NK-92 (cell line): Measurements from ENCODE around the gene TTLL9.
"Not testable (repeated sequence)": the region's sequence is repeated elsewhere in the genome, so short reads cannot be mapped to it uniquely, and the experiment has no call there.

Experiments used
- DNase-seq: peaks from one replicate; lab custom pipeline; 2025; ENCODE audit not compliant: unreplicated experiment; lab: John Stamatoyannopoulos, UW

The TTLL9 gene

DNA sequence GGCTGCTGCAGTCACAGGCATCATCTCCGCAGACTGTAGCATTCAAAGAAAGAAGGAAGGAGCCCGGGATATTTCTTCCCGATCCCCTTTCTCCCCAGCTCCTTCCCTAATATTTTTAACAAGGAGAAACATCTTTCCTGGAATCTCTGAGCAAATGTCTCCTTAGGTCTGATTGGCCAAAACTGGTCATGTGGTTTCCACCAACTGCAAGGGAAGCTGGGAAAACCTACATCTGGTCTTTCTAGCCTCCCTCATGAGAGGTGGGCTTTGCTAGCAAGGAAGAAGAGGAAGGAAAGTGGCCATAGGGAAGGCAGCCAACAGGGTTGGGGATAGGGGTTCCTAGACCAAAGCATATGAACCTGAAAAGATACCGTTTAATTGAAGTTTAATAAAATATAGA, 46.3 kb downstream of the TTLL9 start:
- no peak for DNase-seq

- not testable (repeated sequence) for DNase-seq
These were observed 47.6 kb downstream of the TTLL9 start for GRCh38 chr20:31917962-31918412.

- DNase-seq = no peak
These were observed 48.2 kb downstream of the TTLL9 start for GRCh38 chr20:31918466-31919105.

DNA sequence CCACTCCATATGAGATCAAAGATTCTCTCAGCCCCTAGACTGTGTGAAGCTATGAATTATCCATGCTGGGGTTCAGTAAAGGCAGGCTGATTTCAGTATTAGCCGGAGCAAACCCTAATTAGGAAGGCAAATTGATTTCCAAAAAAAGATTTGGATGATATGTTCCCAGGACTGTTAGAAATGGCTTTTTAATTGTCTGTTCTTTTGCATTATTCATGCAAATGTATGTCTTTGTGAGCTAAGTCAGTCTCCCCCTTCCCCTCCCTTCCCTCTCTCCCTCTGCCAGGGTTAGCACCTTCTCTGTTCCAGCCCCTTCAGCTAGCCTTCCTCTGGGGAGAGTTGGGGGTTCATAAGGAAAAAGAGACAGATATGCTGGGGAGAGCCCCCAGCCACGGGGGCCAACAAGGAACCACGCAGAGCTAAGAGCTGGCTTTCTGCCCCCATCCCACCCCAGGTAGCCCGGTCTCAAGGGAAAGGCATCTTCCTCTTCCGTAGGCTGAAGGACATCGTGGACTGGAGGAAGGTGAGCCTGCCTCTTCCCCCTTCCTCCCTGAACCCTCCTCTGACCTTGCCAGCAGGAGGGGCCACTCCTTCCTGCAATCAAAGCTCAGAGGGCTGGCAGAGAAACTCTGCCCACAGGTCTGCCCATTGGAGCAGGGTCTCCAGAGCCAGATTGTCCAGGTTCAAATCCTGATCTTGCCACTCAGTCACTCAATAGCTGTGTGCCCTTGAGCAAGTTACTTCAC, 49.1 kb downstream of the TTLL9 start:
- no peak for DNase-seq

- DNase-seq = no peak
These were observed 49.9 kb downstream of the TTLL9 start for GRCh38 chr20:31920275-31920855.

DNA sequence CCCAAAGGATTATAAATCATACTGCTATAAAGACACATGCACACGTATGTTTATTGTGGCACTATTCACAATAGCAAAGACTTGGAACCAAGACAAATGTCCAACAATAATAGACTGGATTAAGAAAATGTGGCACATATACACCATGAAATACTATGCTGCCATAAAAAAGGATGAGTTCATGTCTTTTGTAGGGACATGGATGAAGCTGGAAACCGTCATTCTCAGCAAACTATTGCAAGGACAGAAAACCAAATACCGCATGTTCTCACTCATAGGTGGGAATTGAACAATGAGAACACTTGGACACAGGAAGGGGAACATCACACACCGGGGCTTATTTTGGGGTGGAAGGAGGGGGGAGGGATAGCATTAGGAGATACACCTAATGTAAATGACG, 51.0 kb downstream of the TTLL9 start:
- not testable (repeated sequence) for DNase-seq

GRCh38 chr20:31922181-31922580, 51.7 kb downstream of the TTLL9 start:
- DNase-seq = no peak

DNA sequence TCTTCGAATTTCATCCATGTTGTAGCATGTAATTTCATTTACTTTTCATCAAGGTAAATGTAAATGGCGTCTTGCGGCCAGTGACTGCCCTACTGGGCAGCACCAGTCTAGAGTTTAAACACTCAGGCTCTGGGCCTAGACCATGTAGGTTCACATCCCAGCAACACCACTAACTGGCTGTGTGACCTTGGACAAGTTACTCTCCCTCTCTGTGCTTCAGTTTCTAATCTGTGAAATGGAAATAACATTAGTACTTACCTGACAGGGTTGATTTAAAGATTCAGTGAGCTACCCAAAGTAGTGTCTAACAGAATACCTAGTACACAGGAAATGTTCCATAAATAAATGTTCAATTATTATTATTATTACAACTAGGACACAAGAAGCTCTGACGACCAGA, 52.2 kb downstream of the TTLL9 start:
- DNase-seq = no peak

GRCh38 chr20:31923388-31924331, 53.2 kb downstream of the TTLL9 start:
- no peak for DNase-seq

- no peak for DNase-seq
These were observed 54.1 kb downstream of the TTLL9 start for GRCh38 chr20:31924561-31924960.

DNA sequence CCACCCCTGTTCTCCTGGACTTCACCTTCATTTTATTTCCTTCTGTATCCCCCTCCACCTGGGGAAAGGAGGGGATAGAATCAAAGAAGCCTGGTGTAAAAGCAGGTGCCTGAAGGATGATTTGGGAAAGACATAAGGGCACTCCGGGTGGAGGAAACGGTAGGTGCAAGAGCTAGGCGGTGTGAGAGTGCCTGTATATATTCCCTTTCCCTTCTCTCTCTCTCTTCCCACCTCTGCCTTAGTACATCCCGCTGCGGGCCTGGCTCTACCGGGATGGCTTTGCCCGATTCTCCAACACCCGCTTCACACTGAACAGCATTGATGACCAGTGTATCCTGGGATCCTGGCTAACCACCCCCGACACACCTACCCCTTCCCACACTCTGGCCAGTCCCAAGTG, 55.2 kb downstream of the TTLL9 start:
- no peak for DNase-seq

DNA sequence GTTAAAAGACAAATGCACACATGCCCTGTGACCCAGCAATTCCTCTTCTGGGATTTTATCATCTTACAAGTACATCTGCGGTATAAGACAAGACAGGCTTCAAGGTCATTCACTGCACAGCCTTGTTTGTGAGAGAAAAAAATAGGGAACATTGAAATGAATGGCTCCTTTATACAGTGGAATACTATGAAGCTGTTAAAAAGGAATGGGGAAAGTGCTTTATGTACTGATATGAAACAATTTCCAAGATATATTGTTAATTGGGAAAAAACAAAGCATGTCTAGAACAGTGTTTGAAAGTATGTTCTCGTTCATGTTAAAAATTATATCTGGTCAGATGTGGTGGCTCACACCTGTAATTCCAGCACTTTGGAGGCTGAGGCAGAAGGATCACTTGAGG, 56.1 kb downstream of the TTLL9 start:
- DNase-seq = no peak

- DNase-seq = no peak
These were observed 57.3 kb downstream of the TTLL9 start for GRCh38 chr20:31927627-31928159.

DNA sequence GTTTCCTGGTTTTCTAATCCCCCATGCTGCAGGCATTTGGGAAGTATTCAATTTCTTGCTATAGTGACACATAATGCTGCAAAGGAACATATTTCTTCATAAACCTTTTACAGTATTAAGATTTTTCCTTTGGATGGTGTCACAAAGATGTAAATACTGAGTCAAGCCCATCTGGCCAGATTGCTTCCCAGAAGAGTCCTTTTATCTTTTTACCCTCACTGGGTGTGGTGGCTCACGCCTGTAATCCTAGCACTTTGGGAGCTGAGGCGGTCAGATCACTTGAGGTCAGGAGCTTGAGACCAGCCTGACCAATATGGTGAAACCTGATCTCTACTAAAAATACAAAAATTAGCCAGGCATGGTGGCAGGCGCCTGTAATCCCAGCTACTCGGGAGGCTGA, 59.2 kb downstream of the TTLL9 start:
- DNase-seq = not testable (repeated sequence)

GRCh38 chr20:31930779-31931178, 60.3 kb downstream of the TTLL9 start:
- no peak for DNase-seq

- no peak for DNase-seq
These were observed 63.3 kb downstream of the TTLL9 start for GRCh38 chr20:31933698-31934097.

- DNase-seq = no peak
These were observed 64.1 kb downstream of the TTLL9 start for GRCh38 chr20:31934491-31934890.

GRCh38 chr20:31934968-31935764, 64.7 kb downstream of the TTLL9 start:
- DNase-seq = no peak

- no peak for DNase-seq
These were observed 66.0 kb downstream of the TTLL9 start for GRCh38 chr20:31936420-31936819.

DNA sequence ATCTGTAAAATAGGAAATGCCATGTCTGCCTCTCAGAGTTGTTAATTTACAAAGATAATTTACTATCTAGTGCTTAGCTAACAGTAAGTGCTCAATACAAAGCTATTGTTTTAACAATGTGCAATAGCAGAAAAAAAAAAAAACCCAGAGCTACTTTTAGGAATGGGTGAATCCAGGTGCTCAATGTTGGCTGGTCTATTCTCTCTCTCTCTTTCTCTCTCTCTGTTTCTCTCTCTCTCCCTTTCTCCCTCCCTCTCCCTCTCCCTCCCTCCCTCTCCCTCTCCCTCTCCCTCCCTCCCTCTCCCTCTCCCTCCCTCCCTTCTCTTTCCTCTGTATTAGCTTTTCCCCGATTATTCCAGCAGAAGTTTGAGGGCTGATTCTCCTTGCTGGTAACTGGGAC, 67.4 kb downstream of the TTLL9 start:
- DNase-seq = no peak
